Fibroblast of skin of abdomen (primary cell): ENCODE results near the gene SLC26A11.
"Not testable (repeated sequence)": the region's sequence is repeated elsewhere in the genome, so short reads cannot be mapped to it uniquely, and the experiment has no call there.

ENCODE experiments used
- DNase-seq: peaks from one replicate; pipeline ENCODE4 v3.0.0-alpha.2; 2013

SLC26A11 gene

GRCh38 chr17:80196652-80197051, 23.6 kb upstream of the SLC26A11 start:
- no peak for DNase-seq

GRCh38 chr17:80198144-80198661, 22.0 kb upstream of the SLC26A11 start:
- no peak for DNase-seq

GRCh38 chr17:80199295-80199694, 20.9 kb upstream of the SLC26A11 start:
- not testable (repeated sequence) for DNase-seq

GRCh38 chr17:80201446-80201845, 18.8 kb upstream of the SLC26A11 start:
- no peak for DNase-seq

GRCh38 chr17:80202197-80202596, 18.0 kb upstream of the SLC26A11 start:
- DNase-seq = no peak

GRCh38 chr17:80203471-80203963, 16.7 kb upstream of the SLC26A11 start:
- no peak for DNase-seq

- no peak for DNase-seq
These were observed 15.4 kb upstream of the SLC26A11 start for GRCh38 chr17:80204626-80205468.

DNA sequence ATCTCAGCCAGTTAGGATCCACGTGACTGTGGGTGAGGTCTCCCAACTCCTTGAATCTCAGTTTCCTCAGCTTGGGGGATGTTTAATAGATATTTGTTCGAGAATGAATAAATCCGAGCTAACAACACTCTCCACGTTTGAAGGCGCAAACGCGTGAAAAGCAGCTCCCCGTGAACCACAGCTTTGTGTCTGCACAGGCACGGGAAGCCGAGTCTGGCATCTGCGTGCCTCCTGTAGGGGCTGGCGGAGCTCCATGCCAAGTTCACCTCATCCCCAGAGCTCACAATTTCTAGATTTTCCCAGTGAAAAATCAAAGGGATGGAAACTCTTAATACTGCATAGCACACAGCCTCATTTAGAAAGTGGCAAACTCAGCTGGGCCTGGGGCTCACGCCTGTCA, 14.4 kb upstream of the SLC26A11 start:
- DNase-seq = no peak

- DNase-seq = no peak
These were observed 12.2 kb upstream of the SLC26A11 start for GRCh38 chr17:80208050-80208449.

DNA sequence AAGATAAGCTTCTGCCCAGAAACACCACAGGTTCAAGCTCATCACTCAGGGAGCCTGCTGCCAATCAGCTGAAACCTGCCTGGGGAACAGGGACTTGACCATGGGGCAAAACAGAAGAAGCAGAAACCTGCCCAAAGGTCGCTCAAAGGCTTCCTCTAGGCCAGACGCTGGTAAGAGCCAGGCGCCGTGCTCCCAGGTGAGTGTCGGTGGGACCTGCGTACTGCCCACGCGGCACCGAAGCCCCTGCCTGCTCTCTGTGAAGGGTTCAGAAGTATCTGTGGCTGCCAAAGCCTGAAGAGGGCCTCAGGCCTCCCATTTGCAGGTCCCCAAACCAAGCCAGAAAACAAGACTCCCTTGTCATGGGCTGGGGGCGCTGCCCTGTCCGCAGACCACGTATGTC, 10.5 kb upstream of the SLC26A11 start:
- no peak for DNase-seq

GRCh38 chr17:80210348-80211108, 9.7 kb upstream of the SLC26A11 start:
- DNase-seq = no peak

DNA sequence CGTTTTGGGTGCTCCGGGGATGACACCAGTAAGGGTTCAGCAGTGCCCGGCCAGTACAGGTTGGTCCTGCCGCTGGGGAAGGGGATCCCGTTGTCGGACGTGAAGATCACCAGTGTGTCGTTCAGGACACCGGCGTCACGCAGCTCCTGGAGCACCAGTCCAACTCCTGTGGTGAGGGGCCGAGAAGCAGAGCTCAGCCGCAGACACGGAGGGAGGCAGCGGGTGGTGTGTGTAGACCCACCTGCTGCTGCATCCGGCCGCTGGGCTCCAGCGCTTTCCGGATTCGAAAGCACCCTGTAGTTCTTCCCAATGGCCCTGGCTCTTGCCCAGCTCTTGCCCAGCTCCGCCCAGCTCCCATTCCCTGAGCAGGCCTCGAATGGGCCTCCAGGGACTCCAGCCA, 8.1 kb upstream of the SLC26A11 start:
- DNase-seq = no peak

DNA sequence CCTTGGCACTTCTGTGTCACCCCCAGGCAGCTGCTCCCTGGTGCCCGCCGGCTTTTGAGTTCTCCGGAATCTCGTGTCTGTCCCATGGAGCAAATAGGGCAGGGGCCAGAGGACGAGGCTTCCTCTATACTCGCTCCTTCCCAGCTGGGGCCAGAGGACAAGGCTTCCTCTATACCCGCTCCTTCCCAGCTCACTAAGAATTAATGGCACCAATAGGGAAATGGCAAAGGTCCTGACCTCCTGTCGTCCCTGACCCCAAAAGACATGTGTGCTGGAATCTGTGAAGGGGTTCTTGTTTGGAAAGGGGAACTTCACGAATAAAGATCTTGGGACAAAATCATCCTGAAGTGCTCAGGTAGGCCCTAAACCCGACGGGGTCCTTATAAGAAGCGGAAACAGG, 7.7 kb upstream of the SLC26A11 start:
- no peak for DNase-seq

DNA sequence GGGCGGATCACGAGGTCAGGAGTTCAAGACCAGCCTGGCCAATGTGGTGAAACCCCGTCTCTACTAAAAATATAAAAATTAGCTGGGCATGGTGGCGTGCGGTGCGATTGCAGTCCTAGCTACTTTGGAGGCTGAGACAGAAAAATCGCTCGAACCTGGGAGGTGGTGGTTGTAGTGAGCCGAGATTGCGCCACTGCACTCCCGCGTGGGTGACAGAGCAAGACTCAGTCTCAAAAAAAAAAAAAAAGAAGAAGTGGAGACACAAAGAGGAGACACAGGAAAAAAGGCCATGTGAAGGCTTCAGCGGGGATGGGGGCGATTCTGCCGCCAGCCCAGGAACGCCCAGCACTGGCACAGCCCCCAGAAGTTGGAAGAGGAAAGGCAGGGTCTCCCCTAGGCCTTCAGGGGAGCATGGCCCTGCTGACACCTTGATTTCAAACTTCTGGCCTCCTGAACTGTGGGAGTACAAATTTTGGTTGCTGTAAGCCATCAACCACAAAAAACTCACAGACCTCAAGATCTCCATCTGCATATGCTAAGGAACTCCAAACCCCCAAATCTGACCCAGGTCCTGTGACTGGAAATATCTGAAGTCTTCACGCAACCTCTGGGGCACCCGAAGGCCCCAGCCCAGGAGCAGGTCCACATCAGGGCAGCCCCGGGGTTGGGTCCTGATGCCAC, 7.1 kb upstream of the SLC26A11 start:
- no peak for DNase-seq

DNA sequence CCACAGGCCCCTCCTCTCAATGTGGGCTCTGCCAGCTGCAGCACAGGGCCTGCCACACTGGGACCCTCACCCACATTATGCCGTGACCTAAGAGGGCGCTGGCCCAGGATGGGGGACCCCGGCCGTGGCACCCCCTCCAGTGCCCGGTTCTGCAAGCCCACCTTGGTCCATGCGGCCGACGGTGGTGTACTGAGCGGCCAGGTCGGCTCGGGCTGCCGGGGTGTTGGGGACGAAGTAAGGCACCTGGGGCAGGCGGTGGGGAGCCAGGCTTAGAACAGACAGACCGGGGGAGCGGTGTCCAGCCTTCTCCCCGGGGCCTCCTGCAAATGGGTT, 6.6 kb upstream of the SLC26A11 start:
- no peak for DNase-seq

DNA sequence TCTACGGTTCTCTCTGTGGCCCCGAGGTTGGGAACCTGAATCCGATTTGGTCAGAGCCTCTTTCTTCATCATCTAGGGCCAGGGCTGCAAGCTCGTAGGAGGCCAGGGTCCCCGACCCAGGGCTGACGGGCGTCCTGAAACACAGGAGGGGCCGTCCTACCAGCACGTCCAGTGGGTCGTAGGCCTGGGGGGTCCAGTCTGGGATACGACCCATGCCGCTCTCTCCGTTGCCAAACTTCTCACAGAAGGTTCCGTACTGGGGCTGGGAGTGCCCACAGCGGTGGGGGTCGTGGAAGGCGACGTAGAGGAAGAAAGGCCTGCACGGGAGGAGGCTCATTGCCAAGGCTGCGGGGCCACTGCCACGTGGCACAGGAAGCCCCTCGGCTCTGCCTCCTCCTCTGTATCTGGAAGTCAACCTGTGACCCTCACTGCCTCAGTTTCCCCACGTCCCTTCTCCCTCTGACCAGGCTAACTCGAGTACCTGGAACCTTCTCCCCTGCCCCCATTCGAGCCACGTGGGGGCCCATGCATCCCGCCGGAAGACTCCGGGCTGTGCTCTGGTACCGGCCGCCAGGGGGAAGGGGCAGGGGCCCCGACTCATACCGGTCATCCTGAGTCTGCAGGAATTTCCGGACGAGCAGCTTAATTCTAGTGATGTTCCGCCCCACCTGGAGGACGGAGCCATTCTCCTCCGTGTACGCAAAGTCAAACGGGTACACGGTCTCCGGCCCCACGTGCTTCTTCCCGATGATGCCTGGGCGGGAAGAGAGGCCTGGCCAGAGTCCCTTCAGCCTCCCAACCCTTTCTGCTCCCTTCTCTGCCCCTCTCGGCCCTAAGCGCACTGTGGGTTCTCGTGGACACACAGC, 6.0 kb upstream of the SLC26A11 start:
- DNase-seq = no peak

DNA sequence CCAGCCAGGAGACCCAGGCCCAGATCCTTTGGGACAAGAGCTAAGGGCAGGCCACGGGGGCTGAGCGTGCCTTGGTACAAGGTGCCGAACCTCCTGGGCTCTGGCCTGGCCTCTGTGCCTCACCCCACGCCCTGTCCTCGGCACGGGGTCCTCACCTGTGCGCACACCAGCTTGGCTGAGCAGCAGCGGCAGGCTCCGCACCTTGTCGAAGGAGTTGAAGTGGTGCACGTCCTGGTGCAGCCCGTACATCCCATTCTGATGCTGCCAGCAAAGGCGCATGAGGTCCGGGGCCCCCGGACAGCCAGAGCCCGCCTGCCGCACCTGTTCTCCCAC, 5.4 kb upstream of the SLC26A11 start:
- DNase-seq = no peak

- DNase-seq = no peak
These were observed 3.5 kb upstream of the SLC26A11 start for GRCh38 chr17:80216473-80217456.

GRCh38 chr17:80217703-80218362, 2.4 kb upstream of the SLC26A11 start:
- DNase-seq = no peak

DNA sequence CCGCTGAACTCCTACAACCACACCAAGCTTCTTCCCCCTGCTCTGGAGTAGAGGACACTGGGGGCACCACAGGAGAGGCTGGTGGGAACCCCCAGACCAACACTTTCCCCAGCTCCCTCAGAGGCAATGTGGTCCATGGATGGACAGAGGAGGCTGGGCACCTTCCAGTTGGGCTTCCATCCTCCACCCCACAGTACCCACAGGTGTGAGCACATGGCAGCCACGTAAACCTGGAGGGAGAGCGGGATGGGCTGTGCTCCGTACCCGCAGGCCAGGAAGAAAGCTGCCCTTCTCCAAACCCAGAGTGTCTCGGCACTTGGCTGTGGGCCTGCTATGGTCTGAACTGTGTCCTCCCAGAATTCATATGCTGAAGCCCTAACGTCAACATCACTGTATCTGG, 1.8 kb upstream of the SLC26A11 start:
- no peak for DNase-seq
